ENCODE data around the gene ARFGEF2. TPM values are rescaled to one million over a fixed set of nuclear protein-coding genes. Genes with fewer than 3 reads are reported as not detected.

Gene ARFGEF2
- total and polyA plus RNA-seq, 10 of the 15 experiments (the other 5 are each of a cell fraction or from before 2014, with no cell fraction given), result 5.2 to 24.1 (median 17.7) TPM

- H3K4me1 ChIP-seq (ENCODE audit: control insufficient read depth, insufficient read depth, low read length), result no peaks in the 10 kb centered on the region
- no peak overlapping the region for H3K4me3 ChIP-seq
- no TSS peak for BruUV-seq (replicated peaks)
- in situ Hi-C loops (cut with MboI), result no loop called here
- ChIA-PET POLR2A (interaction anchor here (0.6 kb wide), 1 partner anchor 86 kb away, joined by 11 read pairs; no protein-coding TSS in a partner anchor), RAD21 (ENCODE audit: unreplicated experiment) (no interaction called here), SMC1A (ENCODE audit: uncharacterized antibody, unreplicated experiment) (interaction anchor here (1.0 kb wide), 1 partner anchor 22 kb away, joined by 4 read pairs; no protein-coding TSS in a partner anchor), CTCF (interaction anchor here (0.9 to 1.1 kb wide), 2 partner anchors 14 to 17 kb away, joined by 3 read pairs; no protein-coding TSS in a partner anchor)
- H3K27ac ChIP-seq (ENCODE audit: control insufficient read depth, insufficient read depth), result no peak overlapping the region
- intact Hi-C loops (cut with micrococcal nuclease; ENCODE audit: unreplicated experiment), result no loop called here
- no peaks in the 10 kb centered on the region for H3K27me3 ChIP-seq (replicated peaks in 1 of 2; ENCODE audit: control insufficient read depth in 2 of 2, insufficient read depth in 2 of 2, low read length in 1 of 2)
- no peak overlapping the region for H2AFZ ChIP-seq (ENCODE audit: control insufficient read depth, low read depth, low read length)
- DNase-seq (ENCODE audit: low read depth, low spot score), result no peak
- ATAC-seq, result no peak
- H3K36me3 ChIP-seq (ENCODE audit: control insufficient read depth in 2 of 2, insufficient read depth in 2 of 2, low read length in 1 of 2), result peaks cover 12 to 35% of the 10 kb centered on the region in 2 experiments; a peak in 3 of 4 replicates
- no peak for FAIRE-seq
- H3K4me2 ChIP-seq (ENCODE audit: control insufficient read depth, insufficient read depth), result no peak overlapping the region
- no peak overlapping the region for H3K9ac ChIP-seq (ENCODE audit: control insufficient read depth, insufficient read depth, low read length)
- WGBS (ENCODE audit: insufficient coverage, insufficient replicate concordance, low lambda C conversion rate, missing lambda C conversion rate), result 98% methylated on average over 12 of the region's 12 CpGs
- no peaks in the 10 kb centered on the region for H3K9me3 ChIP-seq (replicated peaks; ENCODE audit: control insufficient read depth, insufficient read depth, low read length)
- H4K20me1 ChIP-seq (ENCODE audit: control insufficient read depth, insufficient read depth), result no peaks in the 10 kb centered on the region
- H3K79me2 ChIP-seq (ENCODE audit: control insufficient read depth, insufficient read depth, low read length), result no peaks in the 10 kb centered on the region
- TF ChIP-seq NR2C1 (IDR thresholded peaks at IDR 0.05), result no peak
- TF ChIP-seq MLLT1 (IDR thresholded peaks at IDR 0.05), result no peak
- no peak for TF ChIP-seq HSF1 (IDR thresholded peaks at IDR 0.05; ENCODE audit: low read depth, low read length)
- TF ChIP-seq, protein P1, sequence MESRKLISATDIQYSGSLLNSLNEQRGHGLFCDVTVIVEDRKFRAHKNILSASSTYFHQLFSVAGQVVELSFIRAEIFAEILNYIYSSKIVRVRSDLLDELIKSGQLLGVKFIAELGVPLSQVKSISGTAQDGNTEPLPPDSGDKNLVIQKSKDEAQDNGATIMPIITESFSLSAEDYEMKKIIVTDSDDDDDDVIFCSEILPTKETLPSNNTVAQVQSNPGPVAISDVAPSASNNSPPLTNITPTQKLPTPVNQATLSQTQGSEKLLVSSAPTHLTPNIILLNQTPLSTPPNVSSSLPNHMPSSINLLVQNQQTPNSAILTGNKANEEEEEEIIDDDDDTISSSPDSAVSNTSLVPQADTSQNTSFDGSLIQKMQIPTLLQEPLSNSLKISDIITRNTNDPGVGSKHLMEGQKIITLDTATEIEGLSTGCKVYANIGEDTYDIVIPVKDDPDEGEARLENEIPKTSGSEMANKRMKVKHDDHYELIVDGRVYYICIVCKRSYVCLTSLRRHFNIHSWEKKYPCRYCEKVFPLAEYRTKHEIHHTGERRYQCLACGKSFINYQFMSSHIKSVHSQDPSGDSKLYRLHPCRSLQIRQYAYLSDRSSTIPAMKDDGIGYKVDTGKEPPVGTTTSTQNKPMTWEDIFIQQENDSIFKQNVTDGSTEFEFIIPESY (IDR thresholded peaks at IDR 0.05), result no peak
- TF ChIP-seq NKRF (conservative IDR thresholded peaks at IDR 0.05), result no peak
- no peak for TF ChIP-seq SPI1 (IDR thresholded peaks at IDR 0.05; ENCODE audit: borderline replicate concordance, insufficient read depth, low read depth, low read length)
- TF ChIP-seq RB1 (IDR thresholded peaks at IDR 0.05; ENCODE audit: borderline replicate concordance), result no peak
- no peak for TF ChIP-seq CHD2 (IDR thresholded peaks at IDR 0.05; ENCODE audit: borderline replicate concordance, low read depth, low read length)
- no peak for TF ChIP-seq ZNF687 (IDR thresholded peaks at IDR 0.05)
These were observed 88.6 kb downstream of the ARFGEF2 start for GRCh38 chr20:49009899-49010631.
